ENCODE measurements around the gene PRDM16. TPM values are rescaled to one million over a fixed set of nuclear protein-coding genes. Genes with fewer than 3 reads are reported as not detected.

The PRDM16 gene
- total and polyA plus RNA-seq, 2 of the 4 experiments (the other 2 are of a cell fraction) = 0.02 TPM; not detected in 1

GRCh38 chr1:3079381-3080052, 10.5 kb downstream of the PRDM16 start:
- Histone ChIP-seq H2BK20ac (ENCODE audit: low read depth, low read length) (no peak overlapping the region), H2BK120ac (ENCODE audit: low read depth, low read length) (no peak overlapping the region), H3K27ac (ENCODE audit: insufficient read depth, low read length) (no peak overlapping the region), H3K18ac (ENCODE audit: low read depth, low read length) (no peak overlapping the region), H4K20me1 (ENCODE audit: insufficient read depth, low read length) (no peaks in the 10 kb centered on the region), H3K4me1 (ENCODE audit: control insufficient read depth, insufficient read depth, low read length) (no peaks in the 10 kb centered on the region), H3K14ac (replicated peaks; ENCODE audit: low read depth, low read length) (no peak overlapping the region), H3K56ac (ENCODE audit: extremely low read depth, insufficient read depth, low read length) (no peak overlapping the region), H2AK9ac (replicated peaks; ENCODE audit: low read depth, low read length, poor library complexity) (no peak overlapping the region), H3K9ac (ENCODE audit: low read depth, low read length) (no peak overlapping the region), H4K91ac (ENCODE audit: insufficient read depth, low read depth, low read length) (no peak overlapping the region), H3K23ac (ENCODE audit: low read depth, low read length) (no peak overlapping the region), H4K5ac (ENCODE audit: low read depth, low read length) (no peak overlapping the region), H4K8ac (ENCODE audit: low read depth in 2 of 2, low read length in 2 of 2) (no peak overlapping the region), H3K27me3 (ENCODE audit: control insufficient read depth, insufficient read depth, low read length) (peaks cover 15% of the 10 kb centered on the region), H2BK15ac (ENCODE audit: low read depth, low read length) (no peak overlapping the region), H3K9me3 (ENCODE audit: control insufficient read depth, insufficient read depth, low read length) (no peaks in the 10 kb centered on the region), H3K4ac (ENCODE audit: low read depth, low read length) (no peak overlapping the region), H3K9me1 (ENCODE audit: insufficient read depth, low read length) (no peaks in the 10 kb centered on the region), H2BK5ac (ENCODE audit: low read depth, low read length, poor library complexity, severe bottlenecking) (no peak overlapping the region), H3K36me3 (ENCODE audit: control insufficient read depth, insufficient read depth, low read length) (no peaks in the 10 kb centered on the region), H3K4me2 (ENCODE audit: low read depth, low read length) (no peak overlapping the region), H3K79me1 (ENCODE audit: low read depth in 1 of 2, low read length in 2 of 2) (no peaks in the 10 kb centered on the region), H2AFZ (replicated peaks; ENCODE audit: low read length, poor library complexity) (no peak overlapping the region), H2AK5ac (ENCODE audit: low read depth, low read length) (no peak overlapping the region), H3K4me3 (ENCODE audit: insufficient read depth, low read depth, low read length) (no peak overlapping the region)
- intact Hi-C loops (cut with micrococcal nuclease) = no loop called here
- WGBS, 2 experiments (ENCODE audit: extremely low coverage in 2 of 2, insufficient read length in 1 of 2) = 67% methylated on average over 7 of the region's 18 CpGs; no CpG with 5 or more reads in 1 of the 2 experiments
- in situ Hi-C loops (cut with MboI; ENCODE audit: low sequenced_read_pairs) = no loop called here
- ChIA-PET POLR2A (ENCODE audit: unreplicated experiment) (no interaction called here), CTCF (no interaction called here)
- ATAC-seq (ENCODE audit: low read depth) = no peak
- DNase-seq = no peak
- dilution Hi-C loops (cut with HindIII; ENCODE audit: low sequenced_read_pairs, unreplicated experiment) = no loop called here
- no TSS peak for BruUV-seq (replicated peaks)
- no peak for TF ChIP-seq RAD21 (IDR thresholded peaks at IDR 0.05; ENCODE audit: low read length)
- no peak for TF ChIP-seq MAZ (IDR thresholded peaks at IDR 0.05; ENCODE audit: borderline replicate concordance, low read depth, low read length)
- no peak for TF ChIP-seq MAFK (IDR thresholded peaks at IDR 0.05; ENCODE audit: low read depth, low read length)
- no peak for TF ChIP-seq POLR2A (IDR thresholded peaks at IDR 0.05; ENCODE audit: low read depth, low read length)
- no peak for TF ChIP-seq CTCF (conservative IDR thresholded peaks at IDR 0.05; ENCODE audit: low read depth, low read length)
